ENCODE measurements around the gene PLEKHB2. TPM values are rescaled to one million over a fixed set of nuclear protein-coding genes. Genes with fewer than 3 reads are reported as not detected.

The PLEKHB2 gene
- total and polyA plus RNA-seq, 2 of the 8 experiments (the other 6 are each of a cell fraction or from before 2014, with no cell fraction given) = 42.4 to 54.8 TPM

DNA sequence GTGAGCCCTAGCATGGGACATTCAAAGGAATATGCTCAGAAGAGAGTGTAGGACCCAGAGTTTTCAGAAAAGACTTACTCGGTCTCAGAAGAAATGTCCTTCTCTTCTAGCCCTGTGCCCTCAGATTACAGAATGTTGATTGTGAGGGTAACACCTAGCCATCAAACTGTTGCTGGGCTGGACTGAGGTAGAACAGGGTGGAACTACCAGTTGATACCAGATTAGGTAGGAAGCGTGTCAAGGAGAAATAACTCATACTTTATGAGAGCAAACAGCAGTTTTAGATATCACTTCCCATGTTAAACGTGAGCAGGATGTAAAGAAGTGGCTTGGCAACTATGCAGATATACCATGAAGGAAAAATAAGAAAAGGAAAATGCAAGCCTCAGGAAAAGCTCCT, 22.8 kb downstream of the PLEKHB2 start:
- H2BK120ac ChIP-seq (replicated peaks; ENCODE audit: low read depth, low read length) = no peak overlapping the region
- no peak overlapping the region for H3K18ac ChIP-seq (ENCODE audit: extremely low read depth, low read length)
- H3K23me2 ChIP-seq (ENCODE audit: low read depth, low read length) = no peaks in the 10 kb centered on the region
- H2AK5ac ChIP-seq (ENCODE audit: low read depth, low read length) = no peak overlapping the region
- no peak overlapping the region for H3K9ac ChIP-seq (replicated peaks in 1 of 4; ENCODE audit: extremely low read depth in 1 of 4, low read depth in 3 of 4, low read length in 3 of 4)
- peaks cover 6 to 55% (median 26%) of the 10 kb centered on the region in 4 experiments; a peak in 6 of 8 replicates for H3K36me3 ChIP-seq (ENCODE audit: control insufficient read depth in 2 of 4, insufficient read depth in 4 of 4, low read length in 3 of 4)
- peaks cover 5 to 10% of the 10 kb centered on the region in 2 experiments for H3K79me2 ChIP-seq (ENCODE audit: control insufficient read depth in 1 of 2, insufficient read depth in 2 of 2, low read length in 2 of 2)
- H3K56ac ChIP-seq (replicated peaks; ENCODE audit: insufficient read length, low read depth, low read length) = no peak overlapping the region
- ChIA-PET CTCF (ENCODE audit: partially characterized antibody) (interaction anchor here (1.0 kb wide), 1 partner anchor 11 kb away, joined by 3 read pairs; no protein-coding TSS in a partner anchor), POLR2A (ENCODE audit: partially characterized antibody) (no interaction called here)
- H4K91ac ChIP-seq (replicated peaks; ENCODE audit: insufficient read length, low read length) = no peak overlapping the region
- no peak overlapping the region for H3K4me2 ChIP-seq (ENCODE audit: insufficient read depth in 1 of 2, low read depth in 2 of 2, low read length in 2 of 2)
- H3K79me1 ChIP-seq (ENCODE audit: low read depth, low read length) = peaks cover 12% of the 10 kb centered on the region
- no peaks in the 10 kb centered on the region for H3K4me1 ChIP-seq (replicated peaks in 1 of 4; ENCODE audit: control insufficient read depth in 3 of 4, insufficient read depth in 4 of 4, low read length in 3 of 4)
- H4K20me1 ChIP-seq (replicated peaks in 1 of 2; ENCODE audit: control insufficient read depth in 1 of 2, insufficient read depth in 2 of 2, low read length in 2 of 2) = peaks cover 18 to 27% of the 10 kb centered on the region in 2 experiments
- no peak overlapping the region for H3K4me3 ChIP-seq (ENCODE audit: extremely low read depth in 1 of 4, insufficient read depth in 2 of 4, low read depth in 3 of 4, low read length in 4 of 4)
- no peak overlapping the region for H3K4ac ChIP-seq (replicated peaks; ENCODE audit: insufficient read length, low read depth, low read length)
- no peak overlapping the region for H2BK12ac ChIP-seq (ENCODE audit: low read depth, low read length)
- no peak overlapping the region for H3K14ac ChIP-seq (ENCODE audit: insufficient read length)
- H3K27me3 ChIP-seq (replicated peaks in 1 of 4; ENCODE audit: control insufficient read depth in 3 of 4, extremely low read depth in 1 of 4, insufficient read depth in 3 of 4, low read length in 3 of 4) = peaks cover 0 to 8% (median 0%) of the 10 kb centered on the region in 4 experiments; a peak in 1 of 7 replicates
- no peaks in the 10 kb centered on the region; a peak in 1 of 4 replicates for H3K9me3 ChIP-seq (ENCODE audit: insufficient read depth in 2 of 2, low read depth in 1 of 2, low read length in 1 of 2)
- FAIRE-seq = no peak
- no peak overlapping the region for H2BK20ac ChIP-seq (ENCODE audit: low read length)
- H4K5ac ChIP-seq (ENCODE audit: insufficient read length, low read depth, low read length) = no peak overlapping the region
- no peak overlapping the region for H3K23ac ChIP-seq (ENCODE audit: insufficient read length)
- no peak overlapping the region for H2BK5ac ChIP-seq (ENCODE audit: low read depth, low read length)
- no peak overlapping the region for H2BK15ac ChIP-seq (ENCODE audit: low read length)
- no peak for DNase-seq (ENCODE audit: low read depth in 1 of 2, low spot score in 2 of 2)
- no peak overlapping the region for H3K27ac ChIP-seq (ENCODE audit: low read depth, low read length)
- H4K8ac ChIP-seq (ENCODE audit: extremely low read depth, insufficient read depth, low read length) = no peak overlapping the region
- no peak overlapping the region for H2AFZ ChIP-seq (ENCODE audit: low read length)
- 92% methylated on average over 3 of the region's 3 CpGs; no CpG with 5 or more reads in 1 of the 2 experiments for WGBS, 2 experiments (ENCODE audit: extremely low coverage in 1 of 2, insufficient coverage in 1 of 2, insufficient read length in 1 of 2, insufficient replicate concordance in 2 of 2, low coverage in 1 of 2, low lambda C conversion rate in 2 of 2, missing lambda C conversion rate in 1 of 2)
- TF ChIP-seq SIRT6 (IDR thresholded peaks at IDR 0.05; ENCODE audit: low read length) (no peak), TAF1 (IDR thresholded peaks at IDR 0.05; ENCODE audit: low read depth, low read length) (no peak), TEAD4 (IDR thresholded peaks at IDR 0.05; ENCODE audit: low read depth, low read length) (no peak), SAP30 (IDR thresholded peaks at IDR 0.05; ENCODE audit: insufficient read depth, insufficient replicate concordance, low read length) (no peak), YY1 (IDR thresholded peaks at IDR 0.05; ENCODE audit: low read depth, low read length) (no peak), EGR1 (IDR thresholded peaks at IDR 0.05; ENCODE audit: borderline replicate concordance, low read depth, low read length) (no peak), RAD21 (IDR thresholded peaks at IDR 0.05 in 1 of 2, conservative IDR thresholded peaks at IDR 0.05 in 1 of 2; ENCODE audit: low read depth in 2 of 2, low read length in 2 of 2) (no peak), JUND (IDR thresholded peaks at IDR 0.05; ENCODE audit: low read length) (no peak), POLR2A (IDR thresholded peaks at IDR 0.05; ENCODE audit: control extremely low read depth in 1 of 2, low read depth in 2 of 2, low read length in 2 of 2) (no peak), CBX8 (IDR thresholded peaks at IDR 0.05; ENCODE audit: borderline replicate concordance, low read depth, low read length) (no peak), KDM4A (IDR thresholded peaks at IDR 0.05; ENCODE audit: low read depth, low read length, severe bottlenecking) (no peak), SUZ12 (IDR thresholded peaks at IDR 0.05; ENCODE audit: low read length) (no peak), GABPA (IDR thresholded peaks at IDR 0.05; ENCODE audit: borderline replicate concordance, insufficient read depth, low read length) (no peak)
- TF ChIP-seq, protein P1, sequence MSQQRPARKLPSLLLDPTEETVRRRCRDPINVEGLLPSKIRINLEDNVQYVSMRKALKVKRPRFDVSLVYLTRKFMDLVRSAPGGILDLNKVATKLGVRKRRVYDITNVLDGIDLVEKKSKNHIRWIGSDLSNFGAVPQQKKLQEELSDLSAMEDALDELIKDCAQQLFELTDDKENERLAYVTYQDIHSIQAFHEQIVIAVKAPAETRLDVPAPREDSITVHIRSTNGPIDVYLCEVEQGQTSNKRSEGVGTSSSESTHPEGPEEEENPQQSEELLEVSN (IDR thresholded peaks at IDR 0.05) = no peak
